Neuronal stem cell (in vitro differentiated cells): ENCODE data around the gene MBOAT7.
A peak's percentile ranks its signal among the peaks of the same experiment; 100 is the strongest.

ENCODE experiments used
- DNase-seq: peaks from one replicate; pipeline ENCODE4 v3.0.0-alpha.2; 2013; ENCODE audit warnings: low spot score
- H2AFZ ChIP-seq: one replicate; pipeline ENCODE4 v1.6.1; 2013; ENCODE audit warnings: mild to moderate bottlenecking, low read length, inconsistent platforms
- H2AK5ac ChIP-seq: 2 replicates; pipeline ENCODE4 v1.6.1; 2013; ENCODE audit warnings: low read depth, mild to moderate bottlenecking, inconsistent platforms, low read length, moderate library complexity, mixed read lengths
- H2BK120ac ChIP-seq: 2 replicates; pipeline ENCODE4 v1.6.1; 2013; ENCODE audit warnings: low read depth, mild to moderate bottlenecking, inconsistent platforms, low read length, moderate library complexity, mixed read lengths
- H2BK12ac ChIP-seq: one replicate; pipeline ENCODE4 v1.6.1; 2013; ENCODE audit warnings: low read length, inconsistent platforms
- H2BK15ac ChIP-seq: 2 replicates; pipeline ENCODE4 v1.6.1; 2013; ENCODE audit warnings: mild to moderate bottlenecking, low read length, inconsistent platforms, mixed read lengths
- H2BK5ac ChIP-seq: one replicate; pipeline ENCODE4 v1.6.1; 2013; ENCODE audit warnings: inconsistent platforms, mild to moderate bottlenecking, low read length, moderate library complexity
- H3K14ac ChIP-seq: one replicate; pipeline ENCODE4 v1.6.1; 2013; ENCODE audit warnings: low read length, inconsistent platforms
- H3K18ac ChIP-seq: 2 replicates; pipeline ENCODE4 v1.6.1; 2013; ENCODE audit warnings: low read length, inconsistent platforms
- H3K23ac ChIP-seq: 2 replicates; pipeline ENCODE4 v1.6.1; 2013; ENCODE audit warnings: low read depth, mild to moderate bottlenecking, mixed read lengths, low read length, inconsistent platforms; ENCODE audit not compliant: poor library complexity
- H3K27ac ChIP-seq: replicated peaks from 3 replicates; pipeline ENCODE4 v1.5.1; 2013; ENCODE audit warnings: low read length, inconsistent platforms
- H3K27me3 ChIP-seq, 3 experiments: 2 replicates each; pipeline ENCODE4 v1.6.1; 2013; ENCODE audit warnings: low read length in 3 of 3, mild to moderate bottlenecking in 2 of 3, inconsistent platforms in 1 of 3, low read depth in 1 of 3, mixed read lengths in 1 of 3, moderate library complexity in 1 of 3; ENCODE audit not compliant: control insufficient read depth in 3 of 3, insufficient read depth in 3 of 3
- H3K36me3 ChIP-seq, 2 donors: replicated peaks in 1 of 2; 2 replicates each; pipeline ENCODE4 v1.6.1; 2013; ENCODE audit warnings: low read length in 2 of 2; ENCODE audit not compliant: control insufficient read depth in 2 of 2, insufficient read depth in 2 of 2
- H3K4ac ChIP-seq: 2 replicates; pipeline ENCODE4 v1.6.1; 2013; ENCODE audit warnings: inconsistent platforms, mild to moderate bottlenecking, low read length, moderate library complexity
- H3K4me1 ChIP-seq, 2 donors: 1 replicate in 1 of 2; 2 replicates in 1 of 2; pipeline ENCODE4 v1.6.1; 2013; ENCODE audit warnings: low read length in 2 of 2, low read depth in 1 of 2; ENCODE audit not compliant: control insufficient read depth in 2 of 2, insufficient read depth in 1 of 2
- H3K4me2 ChIP-seq: one replicate; pipeline ENCODE4 v1.6.1; 2013; ENCODE audit warnings: mild to moderate bottlenecking, low read length, inconsistent platforms; ENCODE audit not compliant: insufficient read depth, poor library complexity, severe bottlenecking
- H3K4me3 ChIP-seq, 2 donors: 2 replicates each; pipeline ENCODE4 v1.5.1; 2013; ENCODE audit warnings: low read length in 2 of 2, mild to moderate bottlenecking in 2 of 2, inconsistent platforms in 1 of 2, moderate library complexity in 1 of 2
- H3K79me1 ChIP-seq: one replicate; pipeline ENCODE4 v1.6.1; 2013; ENCODE audit warnings: low read depth, mild to moderate bottlenecking, inconsistent platforms, low read length, moderate library complexity
- H3K9ac ChIP-seq: one replicate; pipeline ENCODE4 v1.6.1; 2013; ENCODE audit warnings: mild to moderate bottlenecking, low read depth, low read length, inconsistent platforms; ENCODE audit not compliant: poor library complexity
- H3K9me3 ChIP-seq, 2 donors: replicated peaks in 1 of 2; 2 replicates each; pipeline versions ENCODE3 to v1.6.1; 2013; ENCODE audit warnings: low read length in 2 of 2, mild to moderate bottlenecking in 2 of 2, inconsistent platforms in 1 of 2, low read depth in 1 of 2, mixed read lengths in 1 of 2, moderate library complexity in 1 of 2; ENCODE audit not compliant: control insufficient read depth in 2 of 2, insufficient read depth in 1 of 2
- H4K8ac ChIP-seq: one replicate; pipeline ENCODE4 v1.6.1; 2013; ENCODE audit warnings: low read depth, mild to moderate bottlenecking, inconsistent platforms, low read length, moderate library complexity
- H4K91ac ChIP-seq: one replicate; pipeline ENCODE4 v1.6.1; 2013; ENCODE audit warnings: low read length, low read depth, mild to moderate bottlenecking, inconsistent platforms; ENCODE audit not compliant: poor library complexity
- WGBS, 2 donors: extraction: QIAGEN DNeasy Blood & Tissue Kit; methylation state at CpG; one replicate each; pipeline ENCODE4 v1.1.7; 2013; ENCODE audit warnings: missing lambda C conversion rate in 2 of 2, mixed read lengths in 1 of 2; ENCODE audit not compliant: insufficient read length in 2 of 2, insufficient replicate concordance in 1 of 2; ENCODE audit errors: extremely low coverage in 2 of 2; 5-methylcytosine and 5-hydroxymethylcytosine counted together

MBOAT7 gene

DNA sequence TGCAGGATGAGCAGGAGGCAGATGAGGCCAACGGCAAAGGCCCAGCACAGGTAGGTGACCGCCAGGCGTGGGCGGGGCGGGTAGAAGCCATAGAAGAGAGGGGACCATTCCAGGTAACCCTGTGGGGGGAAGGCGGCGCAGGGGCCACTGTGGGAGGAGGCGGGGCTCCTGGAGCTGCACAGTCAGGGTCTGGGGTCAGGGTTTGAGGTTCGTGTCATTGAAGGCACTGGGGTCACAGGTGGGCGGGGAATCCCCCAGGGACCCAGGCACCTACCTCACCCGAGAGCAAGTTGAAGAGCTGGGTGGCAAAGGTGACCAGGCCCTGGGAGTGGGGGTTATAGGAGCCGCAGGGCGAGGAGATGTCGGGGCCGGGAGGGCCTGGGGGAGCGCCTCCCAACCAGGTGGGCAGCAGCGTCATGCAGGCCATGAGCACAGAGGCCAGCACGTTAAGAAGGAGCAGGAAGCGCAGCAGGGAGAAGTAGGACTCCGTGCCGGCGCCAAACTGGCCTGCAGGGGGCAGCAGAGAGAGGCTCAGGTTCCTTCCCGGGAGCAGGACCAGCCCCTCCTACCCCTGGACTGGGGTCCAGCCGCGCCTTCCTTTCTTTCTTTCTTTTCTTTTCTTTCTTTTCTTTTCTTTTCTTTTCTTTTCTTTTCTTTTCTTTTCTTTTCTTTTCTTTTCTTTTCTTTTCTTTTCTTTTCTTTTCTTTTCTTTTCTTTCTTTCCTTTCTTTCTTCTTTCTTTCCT lies 21.0 kb downstream of the MBOAT7 start:
- no peak overlapping the region for H4K91ac ChIP-seq
- peak overlapping the region; percentile 65 for H3K18ac ChIP-seq
- H2BK15ac ChIP-seq, result peak overlapping the region; percentile 37
- DNase-seq, result peak; percentile 86
- no peak overlapping the region for H3K4me2 ChIP-seq
- H3K14ac ChIP-seq, result peak overlapping the region; percentile 56
- H3K4ac ChIP-seq, result no peak overlapping the region
- H3K9ac ChIP-seq, result peak overlapping the region; percentile 63
- no peak overlapping the region for H3K4me3 ChIP-seq
- H3K23ac ChIP-seq, result peak overlapping the region; percentile 5
- H3K4me1 ChIP-seq, result peaks cover 0 to 3% of the 10 kb centered on the region in 2 donors
- H3K27me3 ChIP-seq, result peaks cover 0 to 3% (median 0%) of the 10 kb centered on the region in 3 experiments
- no peaks in the 10 kb centered on the region for H3K79me1 ChIP-seq
- H4K8ac ChIP-seq, result no peak overlapping the region
- peak overlapping the region; percentile 47 for H2AFZ ChIP-seq
- peak overlapping the region; percentile 71 for H2AK5ac ChIP-seq
- no peak overlapping the region for H2BK120ac ChIP-seq
- H3K27ac ChIP-seq, result no peak overlapping the region
- no peak overlapping the region for H2BK5ac ChIP-seq
- peaks cover 14 to 15% of the 10 kb centered on the region in 2 donors for H3K9me3 ChIP-seq
- WGBS, 2 donors, result no CpG with 5 or more reads among the region's 25 CpGs
- H2BK12ac ChIP-seq, result no peak overlapping the region
- H3K36me3 ChIP-seq, result no peaks in the 10 kb centered on the region

DNA sequence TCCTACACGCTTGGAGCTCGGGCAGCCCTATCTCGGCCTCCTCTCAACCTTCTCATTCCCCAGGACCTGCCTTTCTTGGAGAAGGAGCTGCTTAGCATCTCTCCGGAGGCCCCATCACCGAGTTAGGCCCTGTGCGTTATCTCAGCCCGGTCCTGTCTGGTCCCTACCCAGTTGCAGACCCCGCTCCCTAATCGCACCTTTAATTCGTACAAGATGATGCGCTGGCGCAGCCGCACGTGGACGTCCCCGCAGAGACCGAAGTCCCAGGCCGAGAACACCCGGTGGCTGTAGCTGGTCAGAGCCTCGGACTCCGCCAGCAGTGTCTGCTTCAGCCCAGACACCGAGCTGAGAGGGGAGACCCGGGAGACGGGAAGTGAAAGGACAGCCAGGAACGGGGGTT lies 24.2 kb downstream of the MBOAT7 start:
- no peak overlapping the region for H4K8ac ChIP-seq
- no peaks in the 10 kb centered on the region for H3K79me1 ChIP-seq
- H3K27ac ChIP-seq, result no peak overlapping the region
- H2BK12ac ChIP-seq, result no peak overlapping the region
- no peak for DNase-seq
- no peak overlapping the region for H2AK5ac ChIP-seq
- WGBS, 2 donors, result no CpG with 5 or more reads among the region's 25 CpGs
- H3K27me3 ChIP-seq, result peaks cover 0 to 3% (median 0%) of the 10 kb centered on the region in 3 experiments
- no peak overlapping the region for H2BK120ac ChIP-seq
- H3K4me2 ChIP-seq, result no peak overlapping the region
- H3K18ac ChIP-seq, result no peak overlapping the region
- no peak overlapping the region for H3K14ac ChIP-seq
- no peak overlapping the region for H3K4ac ChIP-seq
- no peak overlapping the region for H2AFZ ChIP-seq
- H3K23ac ChIP-seq, result no peak overlapping the region
- H2BK15ac ChIP-seq, result no peak overlapping the region
- H3K9ac ChIP-seq, result no peak overlapping the region
- peaks cover 6 to 9% of the 10 kb centered on the region in 2 donors for H3K4me1 ChIP-seq
- H2BK5ac ChIP-seq, result no peak overlapping the region
- no peak overlapping the region for H3K4me3 ChIP-seq
- no peak overlapping the region for H4K91ac ChIP-seq
- H3K36me3 ChIP-seq, result peaks cover 2 to 4% of the 10 kb centered on the region in 2 donors
- H3K9me3 ChIP-seq, result peaks cover 14 to 20% of the 10 kb centered on the region in 2 donors

DNA sequence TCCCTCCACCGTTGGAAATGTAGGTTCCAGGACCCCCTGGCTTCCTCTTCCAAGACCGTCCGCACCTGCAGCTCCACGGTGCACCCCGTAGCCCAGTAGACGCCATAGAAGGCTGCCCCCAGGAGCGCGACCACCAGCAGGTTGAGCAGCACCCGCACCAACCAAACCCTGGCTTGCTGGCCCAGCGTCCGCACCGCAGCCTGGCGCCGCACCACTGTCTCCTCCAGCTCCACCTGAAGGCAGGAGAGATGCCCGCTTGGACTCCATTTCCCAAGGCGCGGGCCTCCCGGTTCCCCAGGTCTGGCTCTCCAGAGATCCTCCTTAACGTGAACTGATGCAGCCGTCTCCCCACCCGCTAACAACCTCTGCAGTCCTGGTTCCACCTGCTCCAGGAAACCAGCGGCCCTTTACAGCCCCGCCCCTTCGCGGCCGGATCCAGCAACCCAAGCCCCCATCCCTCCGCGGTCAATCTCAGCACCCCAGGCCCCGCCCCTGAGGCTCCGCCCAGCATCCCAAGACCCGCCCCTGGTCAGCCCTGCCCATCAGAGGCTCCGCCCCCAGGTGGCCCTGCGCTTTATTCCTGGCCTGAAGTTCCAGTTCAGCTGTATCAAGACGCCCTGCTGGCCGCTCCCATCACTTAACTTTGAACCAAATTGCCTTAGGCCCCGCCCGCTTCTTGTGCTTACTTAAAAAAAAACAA lies 24.9 kb downstream of the MBOAT7 start:
- Histone ChIP-seq H3K9ac (no peak overlapping the region), H3K27ac (no peak overlapping the region), H3K23ac (no peak overlapping the region), H3K9me3 (peaks cover 14 to 20% of the 10 kb centered on the region in 2 donors), H3K4me1 (peaks cover 6 to 9% of the 10 kb centered on the region in 2 donors), H4K8ac (no peak overlapping the region), H3K4me2 (no peak overlapping the region), H2BK15ac (no peak overlapping the region), H3K18ac (peak overlapping the region; percentile 52), H3K14ac (no peak overlapping the region), H4K91ac (no peak overlapping the region), H2BK12ac (no peak overlapping the region), H2BK120ac (no peak overlapping the region), H3K4me3 (no peak overlapping the region), H2BK5ac (peak overlapping the region; percentile 13), H3K36me3 (peaks cover 2 to 4% of the 10 kb centered on the region in 2 donors), H3K4ac (no peak overlapping the region), H3K27me3 (peaks cover 0 to 3% (median 0%) of the 10 kb centered on the region in 3 experiments), H2AFZ (no peak overlapping the region), H3K79me1 (no peaks in the 10 kb centered on the region), H2AK5ac (no peak overlapping the region)
- no peak for DNase-seq
- no CpG with 5 or more reads among the region's 37 CpGs for WGBS, 2 donors

DNA sequence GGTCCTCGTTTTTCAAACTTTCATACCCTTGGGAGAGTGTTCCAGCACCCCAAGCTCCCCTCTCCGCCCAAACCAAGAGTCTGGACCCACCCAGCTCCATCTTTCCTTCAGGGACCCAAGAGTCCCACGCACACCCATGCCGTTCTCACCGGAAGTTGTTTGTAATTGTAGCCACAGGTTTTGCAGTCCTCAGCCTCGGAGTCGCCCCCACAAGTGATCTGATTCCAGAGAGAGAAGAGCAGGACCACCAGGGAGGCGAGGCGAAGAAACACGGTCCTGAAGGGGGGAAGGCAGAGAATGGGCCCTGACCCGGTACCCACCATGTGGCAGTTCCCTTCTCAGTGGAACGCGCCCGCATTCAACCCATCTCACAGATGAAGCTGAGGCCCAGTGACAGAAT lies 26.5 kb downstream of the MBOAT7 start:
- Histone ChIP-seq H3K27me3 (peaks cover 0 to 3% (median 0%) of the 10 kb centered on the region in 3 experiments), H3K23ac (no peak overlapping the region), H2AK5ac (no peak overlapping the region), H3K18ac (no peak overlapping the region), H2BK120ac (no peak overlapping the region), H2BK5ac (no peak overlapping the region), H2AFZ (no peak overlapping the region), H3K4me2 (no peak overlapping the region), H3K79me1 (no peaks in the 10 kb centered on the region), H3K9ac (no peak overlapping the region), H2BK15ac (no peak overlapping the region), H3K36me3 (peaks cover 5 to 9% of the 10 kb centered on the region in 2 donors), H3K4me1 (peaks cover 12 to 14% of the 10 kb centered on the region in 2 donors), H2BK12ac (no peak overlapping the region), H3K9me3 (peaks cover 14 to 20% of the 10 kb centered on the region in 2 donors), H3K4me3 (no peak overlapping the region), H4K8ac (no peak overlapping the region), H3K14ac (no peak overlapping the region), H4K91ac (no peak overlapping the region), H3K27ac (no peak overlapping the region), H3K4ac (no peak overlapping the region)
- WGBS, 2 donors, result no CpG with 5 or more reads among the region's 14 CpGs
- no peak for DNase-seq
